GM12875 (cell line): Measurements from ENCODE around the gene CCDC102A.

Experiments
- H3K4me3 ChIP-seq: one replicate; pipeline ENCODE4 v1.5.1; 2011; ENCODE audit warnings: low read depth, low read length, control low read depth
- CTCF ChIP-seq: IDR thresholded peaks from 2 replicates; pipeline ENCODE4 v1.5.1; 2011; ENCODE audit warnings: low read depth, mild to moderate bottlenecking, control low read depth, inconsistent platforms, low read length, moderate library complexity, borderline replicate concordance; ENCODE audit not compliant: insufficient read depth

CCDC102A gene

GRCh38 chr16:57537194-57537505, 779 bp upstream of the CCDC102A start:
- peak overlapping the region; percentile 59 for H3K4me3 ChIP-seq

GRCh38 chr16:57535680-57536305, 578 bp downstream of the CCDC102A start:
- 0 out of 2 replicates have a peak, but pooled peaks have one; percentile 24 for TF ChIP-seq CTCF
- H3K4me3 ChIP-seq: peak overlapping the region; percentile 59

More at GRCh38 chr16:57537194-57537505, 779 bp upstream of the CCDC102A start:
- TF ChIP-seq CTCF: no peak

GRCh38 chr16:57534881-57535658, 1.3 kb downstream of the CCDC102A start:
- H3K4me3 ChIP-seq: peak overlapping the region; percentile 43

GRCh38 chr16:57534337-57534880, 2.0 kb downstream of the CCDC102A start:
- no peak overlapping the region for H3K4me3 ChIP-seq
- no peak for TF ChIP-seq CTCF

More at GRCh38 chr16:57534881-57535658, 1.3 kb downstream of the CCDC102A start:
- TF ChIP-seq CTCF: no peak

- TF ChIP-seq CTCF: no peak
- H3K4me3 ChIP-seq: no peak overlapping the region
Measured at GRCh38 chr16:57533431-57534336, 2.7 kb downstream of the CCDC102A start.

- no peak for TF ChIP-seq CTCF
- no peak overlapping the region for H3K4me3 ChIP-seq
Measured at GRCh38 chr16:57532266-57532625, 4.1 kb downstream of the CCDC102A start.
